CD4-positive, alpha-beta memory T cell (primary cell): ENCODE data around the gene ECE1. TPM values are rescaled to one million over a fixed set of nuclear protein-coding genes. Genes with fewer than 3 reads are reported as not detected.

Source experiments
- CTCF ChIA-PET: fragments of 350-600 bp; sonication (Branson Sonifier 250); formaldehyde crosslinking; loops from one replicate; lab custom pipeline; 2021; ENCODE audit warnings: inconsistent platforms; ENCODE audit not compliant: partially characterized antibody; lab: Charles Lee
- POLR2A ChIA-PET: fragments of 350-600 bp; sonication (Branson Sonifier 250); formaldehyde crosslinking; loops from one replicate; lab custom pipeline; 2021; ENCODE audit not compliant: partially characterized antibody; lab: Charles Lee
- DNase-seq, 5 donors: peaks; one replicate each; pipeline versions ENCODE4 v3.0.0 to v3.0.0-alpha.2; 2020 to 2022; ENCODE audit warnings: mixed read lengths in 1 of 5
- H3K27ac ChIP-seq: one replicate; pipeline ENCODE4 v1.7.0; 2013; ENCODE audit warnings: low read depth, low read length
- H3K27me3 ChIP-seq: 2 replicates; pipeline ENCODE4 v1.7.0; 2013; ENCODE audit warnings: mild to moderate bottlenecking, low read length, moderate library complexity; ENCODE audit not compliant: insufficient read depth
- H3K36me3 ChIP-seq: 2 replicates; pipeline ENCODE4 v1.7.0; 2013; ENCODE audit warnings: mild to moderate bottlenecking, low read length, moderate library complexity; ENCODE audit not compliant: insufficient read depth
- H3K4me1 ChIP-seq: 2 replicates; pipeline ENCODE4 v1.7.0; 2013; ENCODE audit warnings: mild to moderate bottlenecking, low read length, moderate library complexity; ENCODE audit not compliant: insufficient read depth
- H3K4me3 ChIP-seq, 2 donors: one replicate each; pipeline ENCODE4 v1.7.0; 2013; ENCODE audit warnings: low read length in 2 of 2, mild to moderate bottlenecking in 1 of 2
- H3K9me3 ChIP-seq, 2 donors: one replicate each; pipeline ENCODE4 v1.7.0; 2013; ENCODE audit warnings: low read length in 2 of 2, control low read depth in 1 of 2; ENCODE audit not compliant: control insufficient read depth in 1 of 2
- H3K27ac Mint-ChIP-seq, 7 donors: one replicate each; pipeline ENCODE4 v1.8.0; 2020 to 2021; ENCODE audit warnings: mixed read lengths in 7 of 7, mild to moderate bottlenecking in 6 of 7, inconsistent platforms in 3 of 7, moderate library complexity in 3 of 7
- H3K27me3 Mint-ChIP-seq, 2 donors: one replicate each; pipeline ENCODE4 v1.8.0; 2020 to 2021; ENCODE audit warnings: mixed read lengths in 2 of 2
- H3K36me3 Mint-ChIP-seq, 2 donors: one replicate each; pipeline ENCODE4 v1.8.0; 2020 to 2021; ENCODE audit warnings: mixed read lengths in 2 of 2, inconsistent platforms in 1 of 2, mild to moderate bottlenecking in 1 of 2
- H3K4me1 Mint-ChIP-seq, 4 donors: one replicate each; pipeline ENCODE4 v1.8.0; 2020 to 2021; ENCODE audit warnings: mixed read lengths in 4 of 4, mild to moderate bottlenecking in 1 of 4
- H3K4me3 Mint-ChIP-seq, 8 donors: one replicate each; pipeline ENCODE4 v1.8.0; 2020 to 2021; ENCODE audit warnings: mixed read lengths in 8 of 8, mild to moderate bottlenecking in 7 of 8, moderate library complexity in 6 of 8, inconsistent platforms in 3 of 8
- H3K9me3 Mint-ChIP-seq, 8 donors: one replicate each; pipeline ENCODE4 v1.8.0; 2020 to 2021; ENCODE audit warnings: mixed read lengths in 8 of 8, mild to moderate bottlenecking in 5 of 8, inconsistent platforms in 3 of 8, moderate library complexity in 1 of 8
- intact Hi-C: fragments of 100-400 bp; cut with micrococcal nuclease; formaldehyde crosslinking; loops from one replicate; pipeline ENCODE4 v1.15.1; 2023
- polyA plus RNA-seq, 2 donors: library from polyadenylated mRNA; unstranded; fragments of 300-500 nt; fragmentation: Illumina TruSeq; gene quantifications; one replicate each; pipeline ENCODE4 v1.2.3, GENCODE V29; 2021
- total RNA-seq, 2 experiments: library from RNA; stranded (reverse); gene quantifications; one replicate each; pipeline ENCODE4 v1.2.3, GENCODE V29; 2021

Gene ECE1
- total and polyA plus RNA-seq, 4 experiments from 2014 or later = 10.0 to 104 (median 75.6) TPM

- Histone ChIP-seq H3K4me1 (peaks cover 27% of the 10 kb centered on the region), H3K27ac (no peak overlapping the region), H3K36me3 (no peaks in the 10 kb centered on the region), H3K27me3 (no peaks in the 10 kb centered on the region), H3K9me3 (no peaks in the 10 kb centered on the region), H3K4me3 (no peak overlapping the region)
- ChIA-PET CTCF (interaction anchor here (1.0 to 1.7 kb wide), 3 partner anchors 18 to 51 kb away, joined by 4 to 6 read pairs (median 5); no protein-coding TSS in a partner anchor), POLR2A (interaction anchor here (1.9 to 11.3 kb wide), 2 partner anchors 22 to 28 kb away, joined by 6 to 309 read pairs; partner anchors contain the start of gene ECE1)
- Mint-ChIP-seq H3K27me3 (no peaks in the 10 kb centered on the region), H3K36me3 (peaks cover 8% of the 10 kb centered on the region in 2 donors), H3K4me1 (peaks cover 18 to 72% (median 43%) of the 10 kb centered on the region in 4 donors), H3K27ac (peak overlapping the region in 3 of 7 donors; percentile 47 to 71 (median 55)), H3K9me3 (peaks cover 0 to 2% (median 0%) of the 10 kb centered on the region in 8 donors), H3K4me3 (no peak overlapping the region)
- DNase-seq = no peak
- intact Hi-C loops = no loop called here
These were observed 27.4 kb upstream of the ECE1 start for GRCh38 chr1:21317690-21318043.

GRCh38 chr1:21317035-21317689 lies 26.9 kb upstream of the ECE1 start:
- POLR2A ChIA-PET = interaction anchor here (1.9 to 11.3 kb wide), 2 partner anchors 21 to 28 kb away, joined by 6 to 309 read pairs; partner anchors contain the start of gene ECE1
- Mint-ChIP-seq H3K4me3 (no peak overlapping the region), H3K36me3 (peaks cover 8% of the 10 kb centered on the region in 2 donors), H3K27me3 (no peaks in the 10 kb centered on the region), H3K27ac (peak overlapping the region in 2 of 7 donors; percentile 35 to 51), H3K9me3 (peaks cover 0 to 2% (median 0%) of the 10 kb centered on the region in 8 donors), H3K4me1 (peaks cover 14 to 66% (median 40%) of the 10 kb centered on the region in 4 donors)
- Histone ChIP-seq H3K27ac (no peak overlapping the region), H3K36me3 (no peaks in the 10 kb centered on the region), H3K4me3 (no peak overlapping the region), H3K4me1 (peaks cover 23% of the 10 kb centered on the region), H3K27me3 (no peaks in the 10 kb centered on the region), H3K9me3 (no peaks in the 10 kb centered on the region)
- intact Hi-C loops = no loop called here
- DNase-seq = no peak
- CTCF ChIA-PET = interaction anchor here (1.0 to 1.7 kb wide), 3 partner anchors 18 to 51 kb away, joined by 4 to 6 read pairs (median 5); no protein-coding TSS in a partner anchor

- no peak for DNase-seq
- Histone ChIP-seq H3K27me3 (no peaks in the 10 kb centered on the region), H3K36me3 (no peaks in the 10 kb centered on the region), H3K4me1 (peaks cover 26% of the 10 kb centered on the region), H3K9me3 (no peaks in the 10 kb centered on the region), H3K27ac (no peak overlapping the region), H3K4me3 (no peak overlapping the region)
- Mint-ChIP-seq H3K27ac (peak overlapping the region in 4 of 7 donors; percentile 20 to 89 (median 40)), H3K4me1 (peaks cover 23 to 61% (median 39%) of the 10 kb centered on the region in 4 donors), H3K4me3 (no peak overlapping the region), H3K9me3 (no peaks in the 10 kb centered on the region), H3K27me3 (no peaks in the 10 kb centered on the region), H3K36me3 (peaks cover 4 to 8% of the 10 kb centered on the region in 2 donors)
- ChIA-PET POLR2A (interaction anchor here (0.9 to 4.0 kb wide), 6 partner anchors 10 to 30 kb away, joined by 4 to 20 read pairs (median 8); no protein-coding TSS in a partner anchor), CTCF (interaction anchor here (1.0 to 5.3 kb wide), 3 partner anchors 10 to 45 kb away, joined by 3 to 25 read pairs (median 18); no protein-coding TSS in a partner anchor)
- intact Hi-C loops = no loop called here
These were observed 24.6 kb upstream of the ECE1 start for GRCh38 chr1:21314743-21315396.

- Histone ChIP-seq H3K9me3 (no peaks in the 10 kb centered on the region), H3K4me1 (peaks cover 31% of the 10 kb centered on the region), H3K36me3 (no peaks in the 10 kb centered on the region), H3K27ac (no peak overlapping the region), H3K4me3 (no peak overlapping the region), H3K27me3 (no peaks in the 10 kb centered on the region)
- H3K4me1 Mint-ChIP-seq = peaks cover 23 to 65% (median 39%) of the 10 kb centered on the region in 4 donors
- POLR2A ChIA-PET = interaction anchor here (1.0 to 5.5 kb wide), 6 partner anchors 10 to 31 kb away, joined by 4 to 35 read pairs (median 10); no protein-coding TSS in a partner anchor
- intact Hi-C loops = no loop called here
- H3K27ac Mint-ChIP-seq = peak overlapping the region in 5 of 7 donors; percentile 8 to 89 (median 47)
- no peaks in the 10 kb centered on the region for H3K27me3 Mint-ChIP-seq
- H3K9me3 Mint-ChIP-seq = no peaks in the 10 kb centered on the region
- peaks cover 4 to 8% of the 10 kb centered on the region in 2 donors for H3K36me3 Mint-ChIP-seq
- CTCF ChIA-PET = interaction anchor here (1.0 to 5.3 kb wide), 4 partner anchors 10 to 54 kb away, joined by 3 to 25 read pairs (median 13); no protein-coding TSS in a partner anchor
- DNase-seq = no peak
- H3K4me3 Mint-ChIP-seq = no peak overlapping the region
These were observed 23.8 kb upstream of the ECE1 start for GRCh38 chr1:21313886-21314721.

GRCh38 chr1:21313203-21313885 lies 23.1 kb upstream of the ECE1 start:
- Histone ChIP-seq H3K4me1 (peaks cover 38% of the 10 kb centered on the region), H3K36me3 (no peaks in the 10 kb centered on the region), H3K4me3 (no peak overlapping the region), H3K27ac (no peak overlapping the region), H3K27me3 (no peaks in the 10 kb centered on the region), H3K9me3 (no peaks in the 10 kb centered on the region)
- H3K36me3 Mint-ChIP-seq = peaks cover 4 to 8% of the 10 kb centered on the region in 2 donors
- DNase-seq = no peak
- peaks cover 25 to 71% (median 42%) of the 10 kb centered on the region in 4 donors for H3K4me1 Mint-ChIP-seq
- CTCF ChIA-PET = interaction anchor here (1.7 to 5.3 kb wide), 5 partner anchors 11 to 81 kb away, joined by 5 to 25 read pairs (median 9); no protein-coding TSS in a partner anchor
- no peaks in the 10 kb centered on the region for H3K27me3 Mint-ChIP-seq
- peak overlapping the region in 4 of 7 donors; percentile 17 to 78 (median 54) for H3K27ac Mint-ChIP-seq
- peak overlapping the region in 1 of 8 donors; percentile 29 for H3K4me3 Mint-ChIP-seq
- no peaks in the 10 kb centered on the region for H3K9me3 Mint-ChIP-seq
- POLR2A ChIA-PET = interaction anchor here (1.0 to 7.8 kb wide), 8 partner anchors 10 to 32 kb away, joined by 3 to 68 read pairs (median 10); no protein-coding TSS in a partner anchor
- intact Hi-C loops = no loop called here

GRCh38 chr1:21312407-21312992 lies 22.2 kb upstream of the ECE1 start:
- intact Hi-C loops = no loop called here
- DNase-seq = no peak
- H3K9me3 ChIP-seq = no peaks in the 10 kb centered on the region
- peaks cover 4 to 8% of the 10 kb centered on the region in 2 donors for H3K36me3 Mint-ChIP-seq
- peaks cover 47% of the 10 kb centered on the region for H3K4me1 ChIP-seq
- ChIA-PET CTCF (interaction anchor here (0.8 to 5.3 kb wide), 8 partner anchors 12 to 80 kb away, joined by 3 to 25 read pairs (median 6); no protein-coding TSS in a partner anchor), POLR2A (interaction anchor here (1.2 to 7.8 kb wide), 4 partner anchors 11 to 25 kb away, joined by 3 to 68 read pairs (median 28); no protein-coding TSS in a partner anchor)
- H3K36me3 ChIP-seq = no peaks in the 10 kb centered on the region
- no peak overlapping the region for H3K4me3 Mint-ChIP-seq
- no peaks in the 10 kb centered on the region for H3K27me3 ChIP-seq
- H3K27ac ChIP-seq = no peak overlapping the region
- H3K4me3 ChIP-seq = no peak overlapping the region
- no peaks in the 10 kb centered on the region for H3K27me3 Mint-ChIP-seq
- no peaks in the 10 kb centered on the region for H3K9me3 Mint-ChIP-seq
- peaks cover 31 to 74% (median 51%) of the 10 kb centered on the region in 4 donors for H3K4me1 Mint-ChIP-seq
- H3K27ac Mint-ChIP-seq = peak overlapping the region in 2 of 7 donors; percentile 15 to 66
